H9 (cell line): ENCODE results near the gene OBSL1. TPM values are rescaled to one million over a fixed set of nuclear protein-coding genes. Genes with fewer than 3 reads are reported as not detected.

Experiments used
- DNase-seq: peaks from one replicate; pipeline ENCODE4 v3.0.0-alpha.2; 2017
- H2AFZ ChIP-seq: one replicate; pipeline ENCODE4 v1.6.1; 2013; ENCODE audit warnings: mild to moderate bottlenecking, low read length, control low read depth, moderate library complexity
- H2AK5ac ChIP-seq: 2 replicates; pipeline ENCODE4 v1.6.1; 2013; ENCODE audit warnings: low read length, control low read depth, mixed read lengths; ENCODE audit not compliant: insufficient read length
- H2BK120ac ChIP-seq: one replicate; pipeline ENCODE4 v1.6.1; 2013; ENCODE audit warnings: low read depth, mild to moderate bottlenecking, low read length, control low read depth, inconsistent platforms; ENCODE audit not compliant: poor library complexity, severe bottlenecking
- H2BK12ac ChIP-seq: 2 replicates; pipeline ENCODE4 v1.6.1; 2013; ENCODE audit warnings: low read length, control low read depth, mixed read lengths, low read depth; ENCODE audit not compliant: insufficient read length
- H2BK15ac ChIP-seq: 2 replicates; pipeline ENCODE4 v1.6.1; 2013; ENCODE audit warnings: low read depth, low read length, control low read depth
- H2BK20ac ChIP-seq: one replicate; pipeline ENCODE4 v1.6.1; 2013; ENCODE audit warnings: low read depth, mild to moderate bottlenecking, low read length, control low read depth, inconsistent platforms; ENCODE audit not compliant: poor library complexity, severe bottlenecking
- H2BK5ac ChIP-seq: 2 replicates; pipeline ENCODE4 v1.6.1; 2013; ENCODE audit warnings: low read length, control low read depth, mixed read lengths; ENCODE audit not compliant: insufficient read length
- H3K14ac ChIP-seq: 2 replicates; pipeline ENCODE4 v1.6.1; 2013; ENCODE audit warnings: low read length, control low read depth; ENCODE audit not compliant: insufficient read depth
- H3K18ac ChIP-seq: 2 replicates; pipeline ENCODE4 v1.6.1; 2013; ENCODE audit warnings: low read depth, mild to moderate bottlenecking, mixed read lengths, low read length, control low read depth; ENCODE audit not compliant: insufficient read length
- H3K23ac ChIP-seq: 2 replicates; pipeline ENCODE4 v1.6.1; 2013; ENCODE audit warnings: low read length, control low read depth, mixed read lengths, low read depth; ENCODE audit not compliant: insufficient read length
- H3K23me2 ChIP-seq: 2 replicates; pipeline ENCODE4 v1.6.1; 2013; ENCODE audit warnings: low read depth, mild to moderate bottlenecking, mixed read lengths, low read length, control low read depth; ENCODE audit not compliant: insufficient read length, poor library complexity, severe bottlenecking
- H3K27ac ChIP-seq: 2 replicates; pipeline ENCODE4 v1.5.1; 2013; ENCODE audit warnings: low read length, control low read depth, mixed read lengths, low read depth; ENCODE audit not compliant: insufficient read length
- H3K27me3 ChIP-seq: 2 replicates; pipeline ENCODE4 v1.6.1; 2013; ENCODE audit warnings: low read length, control low read depth, inconsistent platforms; ENCODE audit not compliant: insufficient read depth
- H3K4ac ChIP-seq: 2 replicates; pipeline ENCODE4 v1.6.1; 2013; ENCODE audit warnings: low read depth, mild to moderate bottlenecking, control low read depth, inconsistent platforms, low read length, moderate library complexity
- H3K4me1 ChIP-seq: 2 replicates; pipeline ENCODE4 v1.6.1; 2013; ENCODE audit warnings: low read length, control low read depth, inconsistent platforms; ENCODE audit not compliant: insufficient read depth
- H3K4me2 ChIP-seq: 2 replicates; pipeline ENCODE4 v1.6.1; 2013; ENCODE audit warnings: low read length, control low read depth, mixed read lengths; ENCODE audit not compliant: insufficient read length, insufficient read depth
- H3K56ac ChIP-seq: 2 replicates; pipeline ENCODE4 v1.6.1; 2013; ENCODE audit warnings: low read depth, mild to moderate bottlenecking, mixed read lengths, low read length, control low read depth; ENCODE audit not compliant: insufficient read length
- H3K79me1 ChIP-seq: 2 replicates; pipeline ENCODE4 v1.6.1; 2013; ENCODE audit warnings: low read depth, mild to moderate bottlenecking, moderate library complexity, low read length, control low read depth, inconsistent platforms; ENCODE audit not compliant: insufficient read depth, poor library complexity, severe bottlenecking
- H3K79me2 ChIP-seq: 2 replicates; pipeline ENCODE4 v1.6.1; 2013; ENCODE audit warnings: low read length, control low read depth, inconsistent platforms; ENCODE audit not compliant: insufficient read depth
- H3K9ac ChIP-seq: 2 replicates; pipeline ENCODE4 v1.6.1; 2013; ENCODE audit warnings: low read length, control low read depth, mixed read lengths; ENCODE audit not compliant: insufficient read length; ENCODE audit errors: extremely low read depth
- H3K9me3 ChIP-seq: one replicate; pipeline ENCODE4 v1.6.1; 2013; ENCODE audit warnings: low read depth, low read length, inconsistent platforms; ENCODE audit not compliant: control insufficient read depth
- H3T11ph ChIP-seq: one replicate; pipeline ENCODE4 v1.6.1; 2013; ENCODE audit warnings: mild to moderate bottlenecking, low read length, control low read depth, inconsistent platforms
- H4K20me1 ChIP-seq: one replicate; pipeline ENCODE4 v1.6.1; 2013; ENCODE audit not compliant: control insufficient read depth, insufficient read length, insufficient read depth
- H4K5ac ChIP-seq: 2 replicates; pipeline ENCODE4 v1.6.1; 2013; ENCODE audit warnings: low read depth, mild to moderate bottlenecking, mixed read lengths, low read length, control low read depth; ENCODE audit not compliant: insufficient read length
- H4K8ac ChIP-seq: replicated peaks from 2 replicates; pipeline ENCODE4 v1.6.1; 2013; ENCODE audit warnings: low read length, control low read depth, mixed read lengths, low read depth; ENCODE audit not compliant: insufficient read length
- H4K91ac ChIP-seq: 2 replicates; pipeline ENCODE4 v1.6.1; 2013; ENCODE audit warnings: low read depth, mild to moderate bottlenecking, moderate library complexity, mixed read lengths, low read length, control low read depth; ENCODE audit not compliant: insufficient read length
- H3K27ac Mint-ChIP-seq, 3 experiments: 2 replicates in 2 of 3; 3 replicates in 1 of 3; pipeline ENCODE4 v1.8.0; 2020 to 2021; ENCODE audit warnings: mixed read lengths in 3 of 3, mild to moderate bottlenecking in 1 of 3, moderate library complexity in 1 of 3
- H3K27me3 Mint-ChIP-seq: 2 replicates; pipeline ENCODE4 v1.8.0; 2021; ENCODE audit warnings: low read depth, mild to moderate bottlenecking, moderate library complexity, mixed read lengths
- H3K36me3 Mint-ChIP-seq, 3 experiments: 2 replicates in 2 of 3; 3 replicates in 1 of 3; pipeline ENCODE4 v1.8.0; 2020 to 2021; ENCODE audit warnings: low read depth in 3 of 3, mixed read lengths in 3 of 3; ENCODE audit not compliant: insufficient read depth in 1 of 3
- H3K4me1 Mint-ChIP-seq, 2 experiments: 2 replicates each; pipeline ENCODE4 v1.8.0; 2020; ENCODE audit warnings: mixed read lengths in 2 of 2
- H3K4me3 Mint-ChIP-seq, 2 experiments: 2 replicates in 1 of 2; 3 replicates in 1 of 2; pipeline ENCODE4 v1.8.0; 2020 to 2021; ENCODE audit warnings: mild to moderate bottlenecking in 2 of 2, mixed read lengths in 2 of 2, moderate library complexity in 1 of 2
- H3K9me3 Mint-ChIP-seq, 2 experiments: 2 replicates in 1 of 2; 3 replicates in 1 of 2; pipeline ENCODE4 v1.8.0; 2020; ENCODE audit warnings: mild to moderate bottlenecking in 2 of 2, mixed read lengths in 2 of 2, moderate library complexity in 1 of 2
- CTCF ChIP-seq: fragments of 200-600 bp; sonication (generic); conservative IDR thresholded peaks from 3 replicates; pipeline ENCODE4 v1.8.0; 2021; ENCODE audit warnings: antibody characterized with exemption, mild to moderate bottlenecking
- WGBS: extraction: QIAGEN DNeasy Blood & Tissue Kit; methylation state at CpG from one replicate; pipeline ENCODE4 v1.1.7; 2013; ENCODE audit warnings: missing lambda C conversion rate, low lambda C conversion rate, mixed read lengths; ENCODE audit not compliant: insufficient read length; ENCODE audit errors: extremely low coverage; 5-methylcytosine and 5-hydroxymethylcytosine counted together
- total RNA-seq: library from RNA; stranded (reverse); gene quantifications from 2 replicates; pipeline ENCODE4 v1.2.1, GENCODE V29; 2021

Gene OBSL1
- total RNA-seq, 1 experiment from 2014 or later: 140 TPM

- Histone ChIP-seq H3K23ac (no peak overlapping the region), H4K91ac (no peak overlapping the region), H3K4me1 (peaks cover 5% of the 10 kb centered on the region; the same call in 1 of the 2 replicates), H3K18ac (no peak overlapping the region), H2AFZ (no peak overlapping the region), H3K56ac (no peak overlapping the region), H4K20me1 (no peaks in the 10 kb centered on the region), H3K27ac (no peak overlapping the region), H2BK15ac (no peak overlapping the region), H4K5ac (no peak overlapping the region), H3K4me2 (no peak overlapping the region), H3K23me2 (peaks cover 16% of the 10 kb centered on the region), H3K14ac (no peak overlapping the region), H2BK120ac (no peak overlapping the region), H2AK5ac (no peak overlapping the region), H3K79me2 (no peaks in the 10 kb centered on the region), H2BK12ac (no peak overlapping the region), H3T11ph (no peak overlapping the region), H3K79me1 (no peaks in the 10 kb centered on the region), H3K4ac (no peak overlapping the region), H3K27me3 (no peaks in the 10 kb centered on the region; the same call in 1 of the 2 replicates), H2BK5ac (no peak overlapping the region), H2BK20ac (no peak overlapping the region), H3K9ac (peak overlapping the region; percentile 25), H3K9me3 (no peaks in the 10 kb centered on the region), H4K8ac (no peak overlapping the region)
- TF ChIP-seq CTCF: no peak
- DNase-seq: no peak
- WGBS: no CpG with 5 or more reads among the region's 3 CpGs
- Mint-ChIP-seq H3K4me1 (peaks cover 18% of the 10 kb centered on the region in 2 experiments), H3K36me3 (peaks cover 20 to 36% (median 33%) of the 10 kb centered on the region in 3 experiments), H3K9me3 (peaks cover 0 to 4% of the 10 kb centered on the region in 2 experiments; a peak in 1 of 5 replicates), H3K4me3 (peak overlapping the region; percentile 87 to 92; a peak in 3 of 5 replicates), H3K27ac (peak overlapping the region in 1 of 3 experiments; percentile 16; a peak in 1 of 7 replicates), H3K27me3 (peaks cover 39% of the 10 kb centered on the region)
These were observed 25.9 kb downstream of the OBSL1 start for GRCh38 chr2:219545295-219545942.
